ENCODE data around the gene IL6R.

Gene IL6R

GRCh38 chr1:154443274-154444013, 38.3 kb downstream of the IL6R start:
- Histone ChIP-seq H3K9ac (ENCODE audit: low read depth, low read length) (no peak overlapping the region), H3K9me3 (ENCODE audit: control insufficient read depth, insufficient read depth, low read length) (no peaks in the 10 kb centered on the region), H3K4me1 (ENCODE audit: insufficient read depth, low read length) (peaks cover 20% of the 10 kb centered on the region), H3K36me3 (ENCODE audit: insufficient read depth, low read length) (no peaks in the 10 kb centered on the region)

GRCh38 chr1:154445040-154445472, 39.9 kb downstream of the IL6R start:
- Histone ChIP-seq H3K4me1 (ENCODE audit: insufficient read depth, low read length) (peaks cover 20% of the 10 kb centered on the region), H3K36me3 (ENCODE audit: insufficient read depth, low read length) (no peaks in the 10 kb centered on the region), H3K9ac (ENCODE audit: low read depth, low read length) (no peak overlapping the region), H3K9me3 (ENCODE audit: control insufficient read depth, insufficient read depth, low read length) (no peaks in the 10 kb centered on the region)

GRCh38 chr1:154446292-154446691, 41.1 kb downstream of the IL6R start:
- H3K4me1 ChIP-seq (ENCODE audit: insufficient read depth, low read length), result peaks cover 17% of the 10 kb centered on the region
- H3K9me3 ChIP-seq (ENCODE audit: control insufficient read depth, insufficient read depth, low read length), result no peaks in the 10 kb centered on the region
- no peaks in the 10 kb centered on the region for H3K36me3 ChIP-seq (ENCODE audit: insufficient read depth, low read length)
- no peak overlapping the region for H3K9ac ChIP-seq (ENCODE audit: low read depth, low read length)

GRCh38 chr1:154446789-154447188, 41.6 kb downstream of the IL6R start:
- H3K9me3 ChIP-seq (ENCODE audit: control insufficient read depth, insufficient read depth, low read length), result no peaks in the 10 kb centered on the region
- H3K9ac ChIP-seq (ENCODE audit: low read depth, low read length), result no peak overlapping the region
- H3K36me3 ChIP-seq (ENCODE audit: insufficient read depth, low read length), result no peaks in the 10 kb centered on the region
- H3K4me1 ChIP-seq (ENCODE audit: insufficient read depth, low read length), result peaks cover 12% of the 10 kb centered on the region; the same call in 1 of the 2 replicates

- Histone ChIP-seq H3K9ac (ENCODE audit: low read depth, low read length) (no peak overlapping the region), H3K36me3 (ENCODE audit: insufficient read depth, low read length) (no peaks in the 10 kb centered on the region), H3K9me3 (ENCODE audit: control insufficient read depth, insufficient read depth, low read length) (no peaks in the 10 kb centered on the region), H3K4me1 (ENCODE audit: insufficient read depth, low read length) (peaks cover 9% of the 10 kb centered on the region; the same call in 1 of the 2 replicates)
These were observed 43.2 kb downstream of the IL6R start for GRCh38 chr1:154448331-154448811.

GRCh38 chr1:154453161-154453560, 48.0 kb downstream of the IL6R start:
- no peaks in the 10 kb centered on the region for H3K36me3 ChIP-seq (ENCODE audit: insufficient read depth, low read length)
- no peak overlapping the region for H3K9ac ChIP-seq (ENCODE audit: low read depth, low read length)
- no peaks in the 10 kb centered on the region for H3K9me3 ChIP-seq (ENCODE audit: control insufficient read depth, insufficient read depth, low read length)
- peaks cover 4% of the 10 kb centered on the region; the same call in 1 of the 2 replicates for H3K4me1 ChIP-seq (ENCODE audit: insufficient read depth, low read length)

- H3K9me3 ChIP-seq (ENCODE audit: control insufficient read depth, insufficient read depth, low read length), result no peaks in the 10 kb centered on the region
- H3K9ac ChIP-seq (ENCODE audit: low read depth, low read length), result no peak overlapping the region
- H3K36me3 ChIP-seq (ENCODE audit: insufficient read depth, low read length), result no peaks in the 10 kb centered on the region
- peaks cover 4% of the 10 kb centered on the region; the same call in 1 of the 2 replicates for H3K4me1 ChIP-seq (ENCODE audit: insufficient read depth, low read length)
These were observed 48.6 kb downstream of the IL6R start for GRCh38 chr1:154453574-154454352.

- H3K9me3 ChIP-seq (ENCODE audit: control insufficient read depth, insufficient read depth, low read length), result no peaks in the 10 kb centered on the region
- no peak overlapping the region for H3K9ac ChIP-seq (ENCODE audit: low read depth, low read length)
- H3K4me1 ChIP-seq (ENCODE audit: insufficient read depth, low read length), result peaks cover 4% of the 10 kb centered on the region; the same call in 1 of the 2 replicates
- no peaks in the 10 kb centered on the region for H3K36me3 ChIP-seq (ENCODE audit: insufficient read depth, low read length)
These were observed 49.4 kb downstream of the IL6R start for GRCh38 chr1:154454386-154455120.

- H3K9me3 ChIP-seq (ENCODE audit: control insufficient read depth, insufficient read depth, low read length), result no peaks in the 10 kb centered on the region
- peaks cover 4% of the 10 kb centered on the region; the same call in 1 of the 2 replicates for H3K4me1 ChIP-seq (ENCODE audit: insufficient read depth, low read length)
- H3K9ac ChIP-seq (ENCODE audit: low read depth, low read length), result no peak overlapping the region
- no peaks in the 10 kb centered on the region for H3K36me3 ChIP-seq (ENCODE audit: insufficient read depth, low read length)
These were observed 51.5 kb downstream of the IL6R start for GRCh38 chr1:154456631-154457030.

GRCh38 chr1:154459080-154459479, 53.9 kb downstream of the IL6R start:
- Histone ChIP-seq H3K9me3 (ENCODE audit: control insufficient read depth, insufficient read depth, low read length) (no peaks in the 10 kb centered on the region), H3K4me1 (ENCODE audit: insufficient read depth, low read length) (peaks cover 8% of the 10 kb centered on the region; the same call in 1 of the 2 replicates), H3K9ac (ENCODE audit: low read depth, low read length) (no peak overlapping the region), H3K36me3 (ENCODE audit: insufficient read depth, low read length) (no peaks in the 10 kb centered on the region)

GRCh38 chr1:154460695-154461260, 55.6 kb downstream of the IL6R start:
- no peak overlapping the region for H3K9ac ChIP-seq (ENCODE audit: low read depth, low read length)
- H3K4me1 ChIP-seq (ENCODE audit: insufficient read depth, low read length), result peaks cover 9% of the 10 kb centered on the region; the same call in 1 of the 2 replicates
- H3K9me3 ChIP-seq (ENCODE audit: control insufficient read depth, insufficient read depth, low read length), result no peaks in the 10 kb centered on the region
- no peaks in the 10 kb centered on the region for H3K36me3 ChIP-seq (ENCODE audit: insufficient read depth, low read length)

- H3K9ac ChIP-seq (ENCODE audit: low read depth, low read length), result no peak overlapping the region
- H3K4me1 ChIP-seq (ENCODE audit: insufficient read depth, low read length), result peaks cover 18% of the 10 kb centered on the region
- H3K36me3 ChIP-seq (ENCODE audit: insufficient read depth, low read length), result no peaks in the 10 kb centered on the region
- no peaks in the 10 kb centered on the region for H3K9me3 ChIP-seq (ENCODE audit: control insufficient read depth, insufficient read depth, low read length)
These were observed 58.4 kb downstream of the IL6R start for GRCh38 chr1:154463512-154463990.

GRCh38 chr1:154465621-154466195, 60.6 kb downstream of the IL6R start:
- Histone ChIP-seq H3K36me3 (ENCODE audit: insufficient read depth, low read length) (no peaks in the 10 kb centered on the region), H3K9me3 (ENCODE audit: control insufficient read depth, insufficient read depth, low read length) (no peaks in the 10 kb centered on the region), H3K4me1 (ENCODE audit: insufficient read depth, low read length) (peaks cover 18% of the 10 kb centered on the region), H3K9ac (ENCODE audit: low read depth, low read length) (no peak overlapping the region)
